Epithelial cell of esophagus (primary cell): ENCODE data around the gene MCRIP1.

Experiments
- DNase-seq: peaks from one replicate; pipeline ENCODE4 v3.0.0; 2010; ENCODE audit warnings: low read depth
- H3K4me3 ChIP-seq: 2 replicates; pipeline ENCODE4 v1.5.1; 2011; ENCODE audit warnings: mild to moderate bottlenecking, low read length, control low read depth
- TF ChIP-seq, protein P1 (sequence below): IDR thresholded peaks from 2 replicates; pipeline ENCODE4 v1.5.1; 2011; ENCODE audit warnings: low read depth, mild to moderate bottlenecking, low read length, control low read depth, inconsistent platforms; ENCODE audit not compliant: insufficient read depth; ENCODE audit errors: missing control alignments

The MCRIP1 gene

DNA sequence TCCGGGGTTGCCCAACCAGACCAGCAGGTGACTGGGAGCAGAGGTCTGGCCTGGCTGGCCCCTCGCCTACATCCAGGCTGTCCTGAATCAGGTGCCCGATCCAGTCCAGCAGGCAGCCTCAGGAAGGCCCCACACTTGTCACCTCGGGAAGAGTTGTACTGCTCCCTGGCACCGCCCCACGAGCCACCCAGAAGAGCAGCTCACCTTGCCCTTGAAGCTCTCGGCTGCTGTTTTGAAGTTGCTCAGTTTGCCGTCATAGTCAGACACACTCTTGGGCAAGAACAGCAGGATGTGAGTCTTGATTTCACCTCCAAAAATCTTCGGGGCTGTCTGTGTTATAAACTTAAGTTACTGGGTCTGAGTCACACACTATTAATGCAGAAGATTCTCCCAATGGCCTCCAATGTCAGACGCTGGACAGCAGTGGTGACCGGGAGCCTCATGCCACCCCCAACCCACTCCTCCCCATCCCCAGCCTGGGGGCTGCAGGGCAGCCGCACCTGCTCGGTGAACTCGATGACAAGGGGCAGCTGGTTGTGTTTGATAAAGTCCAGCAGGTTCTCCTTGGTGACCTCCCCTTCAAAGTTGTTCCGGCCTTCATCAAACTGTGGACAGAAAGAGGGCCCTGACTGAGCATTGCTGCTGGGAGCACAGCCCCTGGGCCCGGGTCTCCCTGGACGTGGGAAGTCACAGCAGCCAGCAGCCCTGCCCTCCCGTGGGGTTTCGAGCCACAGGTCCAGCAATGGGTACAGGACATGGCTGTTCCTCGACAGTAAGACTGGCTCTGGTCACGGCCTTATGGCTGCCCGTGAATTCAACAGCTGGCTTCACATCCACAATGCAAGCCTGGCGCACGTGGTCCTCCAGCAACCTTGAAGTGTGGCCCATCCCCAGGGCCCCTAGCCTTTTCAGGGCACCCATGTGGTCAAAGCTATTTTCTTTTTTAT is 13.9 kb upstream of the MCRIP1 start:
- TF ChIP-seq, protein P1, sequence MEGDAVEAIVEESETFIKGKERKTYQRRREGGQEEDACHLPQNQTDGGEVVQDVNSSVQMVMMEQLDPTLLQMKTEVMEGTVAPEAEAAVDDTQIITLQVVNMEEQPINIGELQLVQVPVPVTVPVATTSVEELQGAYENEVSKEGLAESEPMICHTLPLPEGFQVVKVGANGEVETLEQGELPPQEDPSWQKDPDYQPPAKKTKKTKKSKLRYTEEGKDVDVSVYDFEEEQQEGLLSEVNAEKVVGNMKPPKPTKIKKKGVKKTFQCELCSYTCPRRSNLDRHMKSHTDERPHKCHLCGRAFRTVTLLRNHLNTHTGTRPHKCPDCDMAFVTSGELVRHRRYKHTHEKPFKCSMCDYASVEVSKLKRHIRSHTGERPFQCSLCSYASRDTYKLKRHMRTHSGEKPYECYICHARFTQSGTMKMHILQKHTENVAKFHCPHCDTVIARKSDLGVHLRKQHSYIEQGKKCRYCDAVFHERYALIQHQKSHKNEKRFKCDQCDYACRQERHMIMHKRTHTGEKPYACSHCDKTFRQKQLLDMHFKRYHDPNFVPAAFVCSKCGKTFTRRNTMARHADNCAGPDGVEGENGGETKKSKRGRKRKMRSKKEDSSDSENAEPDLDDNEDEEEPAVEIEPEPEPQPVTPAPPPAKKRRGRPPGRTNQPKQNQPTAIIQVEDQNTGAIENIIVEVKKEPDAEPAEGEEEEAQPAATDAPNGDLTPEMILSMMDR: no peak
- no peak for DNase-seq
- no peak overlapping the region for H3K4me3 ChIP-seq

DNA sequence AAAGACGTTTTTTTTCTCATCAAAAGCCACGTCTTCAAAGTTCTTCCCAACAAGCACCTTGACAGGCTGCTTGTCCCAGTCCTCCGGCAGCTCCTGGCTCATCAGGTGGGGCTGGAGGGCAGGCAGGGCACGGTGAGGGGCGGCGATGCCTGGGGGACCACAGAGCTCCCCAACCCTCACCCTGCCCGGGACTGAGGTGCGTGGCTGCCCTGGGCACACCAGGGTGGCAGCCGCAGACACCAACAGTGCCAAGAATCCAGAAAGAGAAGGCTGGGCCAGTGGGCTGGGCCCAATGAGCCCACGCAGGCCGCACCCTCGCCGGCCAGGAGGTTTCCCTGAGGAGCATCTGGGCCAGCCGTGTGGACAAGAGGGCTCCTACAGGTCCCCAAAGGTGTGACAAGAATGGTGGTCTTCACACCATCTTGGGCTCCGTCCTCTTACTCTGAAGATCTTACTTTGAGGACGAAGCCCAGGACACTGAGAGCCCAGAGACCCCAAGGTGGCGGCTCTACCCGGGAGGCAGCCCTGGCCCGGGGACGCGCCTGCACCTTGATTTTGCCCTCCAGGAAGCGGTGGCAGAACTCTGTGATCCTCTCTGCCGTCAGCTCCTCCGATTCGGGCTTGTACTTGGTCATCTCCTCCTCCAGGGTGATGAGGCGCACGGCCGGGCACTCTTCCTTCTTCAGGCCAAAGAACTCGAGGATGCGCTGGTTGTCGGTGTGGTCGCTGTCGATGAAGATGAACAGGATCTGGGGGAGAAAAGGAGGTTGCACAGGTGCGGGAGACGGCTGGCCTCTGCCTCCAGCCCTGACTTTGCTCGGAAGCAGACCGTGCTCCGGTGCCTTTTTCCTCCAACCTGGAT is 13.0 kb upstream of the MCRIP1 start:
- TF ChIP-seq, protein P1: no peak
- no peak overlapping the region for H3K4me3 ChIP-seq
- DNase-seq: no peak

DNA sequence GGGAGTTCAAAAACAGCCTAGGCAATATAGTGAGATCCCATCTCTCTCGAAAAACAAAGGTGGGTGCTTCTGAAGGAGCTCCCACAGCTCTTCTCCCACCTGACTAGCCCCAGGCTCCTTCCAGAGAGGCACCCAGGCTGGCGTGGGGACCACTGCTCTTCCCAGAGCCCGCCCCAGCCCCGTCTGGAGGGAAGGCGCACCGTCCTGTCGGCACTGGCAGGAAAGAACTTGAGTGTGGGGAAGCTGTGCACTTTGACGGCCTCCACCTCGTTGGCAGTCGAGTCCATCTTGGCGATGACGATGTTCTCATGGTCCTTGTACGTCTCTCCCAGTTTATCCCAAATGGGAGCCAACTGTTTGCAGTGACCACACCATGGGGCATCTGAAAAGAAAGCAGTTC is 12.3 kb upstream of the MCRIP1 start:
- TF ChIP-seq, protein P1: no peak
- no peak overlapping the region for H3K4me3 ChIP-seq
- DNase-seq: no peak

DNA sequence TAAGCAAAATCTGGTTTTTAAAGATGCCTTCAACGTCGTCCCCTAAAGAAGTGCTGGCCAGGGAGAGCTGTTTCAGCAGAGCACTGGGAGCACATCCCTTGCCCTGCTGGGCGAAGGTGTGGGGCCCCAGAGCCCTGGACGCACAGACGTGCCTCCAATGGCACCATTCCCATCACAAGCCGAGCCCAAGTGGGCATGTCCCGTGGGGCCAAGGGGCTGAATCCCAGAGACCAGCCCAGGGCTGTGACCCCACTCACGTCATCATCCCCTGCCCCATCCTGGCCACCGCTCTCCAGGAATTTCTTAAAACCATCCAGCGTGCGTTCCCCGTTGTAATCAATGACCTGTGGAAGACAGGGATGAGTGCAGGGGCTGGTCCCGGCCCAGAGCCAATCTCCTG is 11.8 kb upstream of the MCRIP1 start:
- TF ChIP-seq, protein P1: no peak
- no peak for DNase-seq
- H3K4me3 ChIP-seq: no peak overlapping the region

DNA sequence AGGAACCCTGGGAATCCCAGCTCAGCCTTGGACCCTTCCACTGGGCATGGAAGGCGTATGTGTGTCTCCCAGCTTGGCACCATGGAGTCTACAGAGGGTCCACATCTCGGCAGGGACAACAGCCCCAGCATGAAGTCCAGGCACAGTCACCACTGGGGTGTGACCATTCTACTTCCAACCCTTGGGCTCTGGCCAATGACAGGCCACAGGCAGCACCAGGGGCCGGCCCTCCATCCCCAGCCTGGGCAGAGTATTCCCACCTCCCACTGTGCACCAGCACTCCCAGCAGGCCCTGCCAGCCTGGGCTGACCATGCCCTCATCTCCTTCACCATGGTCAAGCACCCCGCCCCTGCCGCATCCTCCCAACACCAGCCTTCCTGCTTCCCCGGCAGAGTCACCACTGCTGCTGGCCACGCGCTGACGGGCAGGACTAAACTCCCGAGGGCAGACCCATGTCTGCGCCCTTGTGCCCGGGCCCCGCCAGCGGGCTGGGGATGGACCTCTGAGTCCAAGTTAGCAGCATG is 11.3 kb upstream of the MCRIP1 start:
- no peak for DNase-seq
- H3K4me3 ChIP-seq: no peak overlapping the region
- TF ChIP-seq, protein P1: no peak

DNA sequence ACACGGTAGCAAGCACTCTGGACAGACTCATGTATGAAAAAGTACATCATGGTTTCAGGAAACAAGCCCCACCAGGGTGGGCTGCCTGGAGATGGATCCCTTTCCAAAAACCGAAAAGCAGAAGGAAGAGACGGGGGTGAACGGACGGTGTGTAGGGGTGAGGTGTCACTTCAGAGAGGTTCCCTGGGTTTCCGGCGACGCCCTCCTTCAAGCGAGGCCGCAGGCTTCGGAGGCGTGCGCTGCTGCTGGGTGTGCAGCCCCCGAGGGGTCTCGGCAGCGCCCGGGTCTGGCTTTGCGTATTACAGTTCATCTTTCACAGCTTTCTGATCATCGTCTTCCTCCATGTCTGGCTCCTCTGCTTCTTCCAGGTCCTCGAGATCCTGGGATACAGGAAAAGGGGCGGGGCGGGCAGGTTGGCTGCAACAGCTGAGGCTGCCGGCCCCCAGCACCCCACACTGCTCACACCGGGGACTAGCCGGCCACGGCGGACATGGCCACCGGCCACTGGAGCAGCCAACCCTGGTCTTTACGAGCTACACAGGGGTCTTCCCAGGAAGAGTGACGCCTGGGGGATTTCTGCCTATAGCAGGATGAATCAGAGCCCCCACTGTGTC is 10.7 kb upstream of the MCRIP1 start:
- TF ChIP-seq, protein P1: no peak
- DNase-seq: no peak
- no peak overlapping the region for H3K4me3 ChIP-seq
